ENCODE measurements around the gene ABLIM1.

ABLIM1 gene

DNA sequence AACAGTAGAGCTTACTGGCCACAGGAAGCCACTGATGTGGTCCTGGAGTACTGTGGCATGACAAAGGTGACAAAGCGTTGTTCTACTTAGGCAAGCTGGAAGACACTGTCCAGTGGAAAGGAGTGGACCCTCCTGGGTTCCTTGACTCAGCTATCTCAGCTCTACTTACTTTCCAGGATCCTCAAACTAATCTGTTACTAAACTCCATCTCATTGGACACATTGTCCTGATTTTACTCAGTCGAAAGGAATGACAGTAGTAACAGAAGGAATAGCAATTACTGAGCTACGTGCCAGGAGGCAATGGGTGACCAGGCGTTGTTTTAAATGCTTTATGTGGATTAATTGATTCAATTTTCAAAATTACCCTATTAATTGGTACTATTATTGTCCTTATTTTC lies 41.6 kb downstream of the ABLIM1 start:
- CTCF ChIA-PET = interaction anchor here (0.8 to 1.0 kb wide), 4 partner anchors 15 to 78 kb away, joined by 3 read pairs; no protein-coding TSS in a partner anchor
- TF ChIP-seq ZNF529 (tag by site-specific recombination; IDR thresholded peaks at IDR 0.05; ENCODE audit: insufficient replicate concordance) (no peak), MYNN (tag by site-specific recombination; IDR thresholded peaks at IDR 0.05; ENCODE audit: borderline replicate concordance) (no peak), ZNF157 (tag by site-specific recombination; IDR thresholded peaks at IDR 0.05) (no peak)
- TF ChIP-seq, protein P1, sequence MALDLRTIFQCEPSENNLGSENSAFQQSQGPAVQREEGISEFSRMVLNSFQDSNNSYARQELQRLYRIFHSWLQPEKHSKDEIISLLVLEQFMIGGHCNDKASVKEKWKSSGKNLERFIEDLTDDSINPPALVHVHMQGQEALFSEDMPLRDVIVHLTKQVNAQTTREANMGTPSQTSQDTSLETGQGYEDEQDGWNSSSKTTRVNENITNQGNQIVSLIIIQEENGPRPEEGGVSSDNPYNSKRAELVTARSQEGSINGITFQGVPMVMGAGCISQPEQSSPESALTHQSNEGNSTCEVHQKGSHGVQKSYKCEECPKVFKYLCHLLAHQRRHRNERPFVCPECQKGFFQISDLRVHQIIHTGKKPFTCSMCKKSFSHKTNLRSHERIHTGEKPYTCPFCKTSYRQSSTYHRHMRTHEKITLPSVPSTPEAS (tag by site-specific recombination; IDR thresholded peaks at IDR 0.05) = no peak
- TF ChIP-seq, protein P2, sequence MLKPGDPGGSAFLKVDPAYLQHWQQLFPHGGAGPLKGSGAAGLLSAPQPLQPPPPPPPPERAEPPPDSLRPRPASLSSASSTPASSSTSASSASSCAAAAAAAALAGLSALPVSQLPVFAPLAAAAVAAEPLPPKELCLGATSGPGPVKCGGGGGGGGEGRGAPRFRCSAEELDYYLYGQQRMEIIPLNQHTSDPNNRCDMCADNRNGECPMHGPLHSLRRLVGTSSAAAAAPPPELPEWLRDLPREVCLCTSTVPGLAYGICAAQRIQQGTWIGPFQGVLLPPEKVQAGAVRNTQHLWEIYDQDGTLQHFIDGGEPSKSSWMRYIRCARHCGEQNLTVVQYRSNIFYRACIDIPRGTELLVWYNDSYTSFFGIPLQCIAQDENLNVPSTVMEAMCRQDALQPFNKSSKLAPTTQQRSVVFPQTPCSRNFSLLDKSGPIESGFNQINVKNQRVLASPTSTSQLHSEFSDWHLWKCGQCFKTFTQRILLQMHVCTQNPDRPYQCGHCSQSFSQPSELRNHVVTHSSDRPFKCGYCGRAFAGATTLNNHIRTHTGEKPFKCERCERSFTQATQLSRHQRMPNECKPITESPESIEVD (tag by site-specific recombination; IDR thresholded peaks at IDR 0.05) = no peak
- TF ChIP-seq, protein P3, sequence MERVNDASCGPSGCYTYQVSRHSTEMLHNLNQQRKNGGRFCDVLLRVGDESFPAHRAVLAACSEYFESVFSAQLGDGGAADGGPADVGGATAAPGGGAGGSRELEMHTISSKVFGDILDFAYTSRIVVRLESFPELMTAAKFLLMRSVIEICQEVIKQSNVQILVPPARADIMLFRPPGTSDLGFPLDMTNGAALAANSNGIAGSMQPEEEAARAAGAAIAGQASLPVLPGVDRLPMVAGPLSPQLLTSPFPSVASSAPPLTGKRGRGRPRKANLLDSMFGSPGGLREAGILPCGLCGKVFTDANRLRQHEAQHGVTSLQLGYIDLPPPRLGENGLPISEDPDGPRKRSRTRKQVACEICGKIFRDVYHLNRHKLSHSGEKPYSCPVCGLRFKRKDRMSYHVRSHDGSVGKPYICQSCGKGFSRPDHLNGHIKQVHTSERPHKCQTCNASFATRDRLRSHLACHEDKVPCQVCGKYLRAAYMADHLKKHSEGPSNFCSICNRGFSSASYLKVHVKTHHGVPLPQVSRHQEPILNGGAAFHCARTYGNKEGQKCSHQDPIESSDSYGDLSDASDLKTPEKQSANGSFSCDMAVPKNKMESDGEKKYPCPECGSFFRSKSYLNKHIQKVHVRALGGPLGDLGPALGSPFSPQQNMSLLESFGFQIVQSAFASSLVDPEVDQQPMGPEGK (tag by site-specific recombination; IDR thresholded peaks at IDR 0.05) = no peak
- H3K36me3 ChIP-seq (ENCODE audit: control insufficient read depth in 2 of 2, insufficient read depth in 1 of 2, low read length in 2 of 2) = no peaks in the 10 kb centered on the region
- POLR2A ChIA-PET = interaction anchor here (0.6 to 1.7 kb wide), 2 partner anchors 17 to 64 kb away, joined by 3 read pairs; no protein-coding TSS in a partner anchor
- no peak overlapping the region for H3K4me3 ChIP-seq (ENCODE audit: low read depth, low read length)
- H3K9me3 ChIP-seq (ENCODE audit: control insufficient read depth, insufficient read depth, low read depth, low read length) = no peaks in the 10 kb centered on the region
- no peak overlapping the region for H3K27ac ChIP-seq (ENCODE audit: extremely low read depth, low read depth, low read length)
- H3K4me1 ChIP-seq (ENCODE audit: control insufficient read depth, insufficient read depth, low read length) = peaks cover 6% of the 10 kb centered on the region

DNA sequence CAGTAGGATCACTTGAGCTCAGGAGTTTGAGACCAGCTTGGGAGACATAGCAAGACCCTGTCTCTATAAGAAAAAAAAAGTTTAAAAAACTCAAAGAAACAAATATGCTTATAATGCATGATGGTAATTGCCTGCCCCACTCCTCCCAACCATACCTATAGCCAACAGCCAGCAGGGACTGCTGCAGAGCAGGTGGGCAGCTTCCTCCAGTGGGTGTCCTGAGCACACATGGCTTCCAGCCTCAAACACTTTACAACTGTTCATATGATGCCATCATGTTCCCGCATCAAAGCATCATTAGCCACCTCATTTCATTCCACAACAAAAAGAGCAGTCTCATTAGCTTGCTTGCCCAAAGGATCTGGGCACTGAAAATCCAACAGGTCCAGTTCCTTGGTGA lies 42.0 kb downstream of the ABLIM1 start:
- CTCF ChIA-PET = interaction anchor here (0.9 to 1.0 kb wide), 2 partner anchors 17 to 78 kb away, joined by 3 read pairs; no protein-coding TSS in a partner anchor
- Histone ChIP-seq H3K36me3 (ENCODE audit: control insufficient read depth in 2 of 2, insufficient read depth in 1 of 2, low read length in 2 of 2) (no peaks in the 10 kb centered on the region), H3K27ac (ENCODE audit: extremely low read depth, low read depth, low read length) (no peak overlapping the region), H3K4me3 (ENCODE audit: low read depth, low read length) (no peak overlapping the region), H3K9me3 (ENCODE audit: control insufficient read depth, insufficient read depth, low read depth, low read length) (no peaks in the 10 kb centered on the region), H3K4me1 (ENCODE audit: control insufficient read depth, insufficient read depth, low read length) (peaks cover 6% of the 10 kb centered on the region)
- POLR2A ChIA-PET = interaction anchor here (0.6 to 1.7 kb wide), 3 partner anchors 17 to 64 kb away, joined by 3 read pairs; no protein-coding TSS in a partner anchor
- TF ChIP-seq MYNN (tag by site-specific recombination; IDR thresholded peaks at IDR 0.05; ENCODE audit: borderline replicate concordance) (no peak), SCRT1 (tag by site-specific recombination; IDR thresholded peaks at IDR 0.05; ENCODE audit: borderline replicate concordance) (no peak), ZNF660 (tag by site-specific recombination; IDR thresholded peaks at IDR 0.05) (no peak), ZNF16 (tag by site-specific recombination; IDR thresholded peaks at IDR 0.05; ENCODE audit: low read depth) (no peak), KLF1 (tag by site-specific recombination; IDR thresholded peaks at IDR 0.05) (no peak), KLF8 (tag by site-specific recombination; IDR thresholded peaks at IDR 0.05) (no peak), ZNF585B (tag by site-specific recombination; IDR thresholded peaks at IDR 0.05) (no peak), ZNF621 (tag by site-specific recombination; IDR thresholded peaks at IDR 0.05) (no peak), YY1 (tag by site-specific recombination; IDR thresholded peaks at IDR 0.05) (no peak), FEZF1 (tag by site-specific recombination; IDR thresholded peaks at IDR 0.05) (peak; percentile 27; the same call in 1 of the 2 replicates), SCRT2 (tag by site-specific recombination; IDR thresholded peaks at IDR 0.05) (0 out of 2 replicates have a peak, but pooled peaks have one; percentile 17), ZNF114 (tag by site-specific recombination; IDR thresholded peaks at IDR 0.05) (no peak), ZNF24 (tag by site-specific recombination; IDR thresholded peaks at IDR 0.05) (no peak), EGR2 (tag by site-specific recombination; IDR thresholded peaks at IDR 0.05; ENCODE audit: low read depth) (peak; percentile 60), ZSCAN23 (tag by site-specific recombination; IDR thresholded peaks at IDR 0.05) (no peak), ZNF266 (tag by site-specific recombination; IDR thresholded peaks at IDR 0.05; ENCODE audit: low read depth) (no peak), ZNF10 (tag by site-specific recombination; IDR thresholded peaks at IDR 0.05) (no peak), ZNF175 (tag by site-specific recombination; IDR thresholded peaks at IDR 0.05) (no peak), ZNF558 (tag by site-specific recombination; IDR thresholded peaks at IDR 0.05) (no peak)
- TF ChIP-seq, protein P4, sequence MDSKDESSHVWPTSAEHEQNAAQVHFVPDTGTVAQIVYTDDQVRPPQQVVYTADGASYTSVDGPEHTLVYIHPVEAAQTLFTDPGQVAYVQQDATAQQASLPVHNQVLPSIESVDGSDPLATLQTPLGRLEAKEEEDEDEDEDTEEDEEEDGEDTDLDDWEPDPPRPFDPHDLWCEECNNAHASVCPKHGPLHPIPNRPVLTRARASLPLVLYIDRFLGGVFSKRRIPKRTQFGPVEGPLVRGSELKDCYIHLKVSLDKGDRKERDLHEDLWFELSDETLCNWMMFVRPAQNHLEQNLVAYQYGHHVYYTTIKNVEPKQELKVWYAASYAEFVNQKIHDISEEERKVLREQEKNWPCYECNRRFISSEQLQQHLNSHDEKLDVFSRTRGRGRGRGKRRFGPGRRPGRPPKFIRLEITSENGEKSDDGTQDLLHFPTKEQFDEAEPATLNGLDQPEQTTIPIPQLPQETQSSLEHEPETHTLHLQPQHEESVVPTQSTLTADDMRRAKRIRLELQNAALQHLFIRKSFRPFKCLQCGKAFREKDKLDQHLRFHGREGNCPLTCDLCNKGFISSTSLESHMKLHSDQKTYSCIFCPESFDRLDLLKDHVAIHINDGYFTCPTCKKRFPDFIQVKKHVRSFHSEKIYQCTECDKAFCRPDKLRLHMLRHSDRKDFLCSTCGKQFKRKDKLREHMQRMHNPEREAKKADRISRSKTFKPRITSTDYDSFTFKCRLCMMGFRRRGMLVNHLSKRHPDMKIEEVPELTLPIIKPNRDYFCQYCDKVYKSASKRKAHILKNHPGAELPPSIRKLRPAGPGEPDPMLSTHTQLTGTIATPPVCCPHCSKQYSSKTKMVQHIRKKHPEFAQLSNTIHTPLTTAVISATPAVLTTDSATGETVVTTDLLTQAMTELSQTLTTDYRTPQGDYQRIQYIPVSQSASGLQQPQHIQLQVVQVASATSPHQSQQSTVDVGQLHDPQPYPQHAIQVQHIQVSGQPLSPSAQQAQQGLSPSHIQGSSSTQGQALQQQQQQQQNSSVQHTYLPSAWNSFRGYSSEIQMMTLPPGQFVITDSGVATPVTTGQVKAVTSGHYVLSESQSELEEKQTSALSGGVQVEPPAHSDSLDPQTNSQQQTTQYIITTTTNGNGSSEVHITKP (tag by site-specific recombination; IDR thresholded peaks at IDR 0.05) = no peak
- TF ChIP-seq, protein P5, sequence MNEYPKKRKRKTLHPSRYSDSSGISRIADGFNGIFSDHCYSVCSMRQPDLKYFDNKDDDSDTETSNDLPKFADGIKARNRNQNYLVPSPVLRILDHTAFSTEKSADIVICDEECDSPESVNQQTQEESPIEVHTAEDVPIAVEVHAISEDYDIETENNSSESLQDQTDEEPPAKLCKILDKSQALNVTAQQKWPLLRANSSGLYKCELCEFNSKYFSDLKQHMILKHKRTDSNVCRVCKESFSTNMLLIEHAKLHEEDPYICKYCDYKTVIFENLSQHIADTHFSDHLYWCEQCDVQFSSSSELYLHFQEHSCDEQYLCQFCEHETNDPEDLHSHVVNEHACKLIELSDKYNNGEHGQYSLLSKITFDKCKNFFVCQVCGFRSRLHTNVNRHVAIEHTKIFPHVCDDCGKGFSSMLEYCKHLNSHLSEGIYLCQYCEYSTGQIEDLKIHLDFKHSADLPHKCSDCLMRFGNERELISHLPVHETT (tag by site-specific recombination; IDR thresholded peaks at IDR 0.05) = no peak
